Endothelial cell of umbilical vein (primary cell): Measurements from ENCODE around the gene XYLT1. TPM values are rescaled to one million over a fixed set of nuclear protein-coding genes. Genes with fewer than 3 reads are reported as not detected.

Experiments used
- BruUV-seq: library from RNA; stranded (reverse); fragments of 400-500 nt; replicated peaks from 2 replicates; lab custom pipeline; 2021; lab: Mats Ljungman, UMichigan
- CTCF ChIA-PET: fragments of 300-600, 350-600 bp; sonication (Branson Sonifier 250); formaldehyde crosslinking; loops from one replicate; lab custom pipeline; 2021; ENCODE audit warnings: antibody characterized with exemption, inconsistent platforms; lab: Charles Lee
- POLR2A ChIA-PET: fragments of 300-600, 350-600 bp; sonication (Branson Sonifier 250); formaldehyde crosslinking; loops from one replicate; lab custom pipeline; 2021; ENCODE audit warnings: antibody characterized with exemption, inconsistent platforms; lab: Charles Lee
- DNase-seq: peaks from one replicate; pipeline ENCODE4 v3.0.0-alpha.2; 2011; ENCODE audit warnings: low read depth, low spot score
- FAIRE-seq: peaks from 2 replicates; lab custom pipeline; 2011; peaks lifted over from hg19 to GRCh38; lab: Jason Lieb, UNC
- H2AFZ ChIP-seq: 2 replicates; pipeline ENCODE4 v1.6.0; 2012; ENCODE audit warnings: low read depth, low read length, control low read depth, inconsistent platforms
- H3K27ac ChIP-seq: 2 replicates; pipeline ENCODE4 v1.5.1; 2011; ENCODE audit warnings: low read depth, mild to moderate bottlenecking, control low read depth, low read length, moderate library complexity; ENCODE audit not compliant: insufficient read depth
- H3K27me3 ChIP-seq, 2 experiments: 2 replicates each; pipeline versions ENCODE4 v1.6.0 to v1.6.1; 2011; ENCODE audit warnings: low read length in 2 of 2, mixed read lengths in 1 of 2; ENCODE audit not compliant: control insufficient read depth in 2 of 2, insufficient read depth in 2 of 2
- H3K36me3 ChIP-seq, 2 experiments: 2 replicates in 1 of 2; 3 replicates in 1 of 2; pipeline ENCODE4 v1.5.1; 2011; ENCODE audit warnings: low read length in 2 of 2, mild to moderate bottlenecking in 1 of 2, moderate library complexity in 1 of 2; ENCODE audit not compliant: control insufficient read depth in 2 of 2, insufficient read depth in 2 of 2; ENCODE audit errors: extremely low read depth in 1 of 2
- H3K4me1 ChIP-seq: 3 replicates; pipeline ENCODE4 v1.5.1; 2011; ENCODE audit warnings: mild to moderate bottlenecking, low read length; ENCODE audit not compliant: control insufficient read depth, insufficient read depth; ENCODE audit errors: extremely low read depth
- H3K4me2 ChIP-seq: 2 replicates; pipeline ENCODE4 v1.6.1; 2011; ENCODE audit warnings: low read length, control low read depth, mixed read lengths; ENCODE audit not compliant: insufficient read depth
- H3K4me3 ChIP-seq, 3 experiments: fragments of 200-600 bp in 1 of 3; sonication (generic), shearing (Covaris generic) in 1 of 3; replicated peaks in 1 of 3; 2 replicates each; pipeline ENCODE4 v1.5.1; 2011 to 2016; ENCODE audit warnings: control low read depth in 3 of 3, low read length in 3 of 3, mild to moderate bottlenecking in 2 of 3, inconsistent platforms in 1 of 3, low read depth in 1 of 3, moderate library complexity in 1 of 3; ENCODE audit not compliant: insufficient read depth in 1 of 3
- H3K79me2 ChIP-seq: 2 replicates; pipeline ENCODE4 v1.6.0; 2012; ENCODE audit warnings: low read length, inconsistent platforms; ENCODE audit not compliant: control insufficient read depth, insufficient read depth
- H3K9ac ChIP-seq: replicated peaks from 2 replicates; pipeline ENCODE3; 2011; ENCODE audit warnings: low read length, control low read depth; ENCODE audit not compliant: insufficient read depth; ENCODE audit errors: extremely low read depth
- H3K9me1 ChIP-seq: replicated peaks from 3 replicates; pipeline ENCODE4 v1.6.0; 2011; ENCODE audit warnings: mild to moderate bottlenecking, low read length; ENCODE audit not compliant: control insufficient read depth, insufficient read depth; ENCODE audit errors: extremely low read depth
- H3K9me3 ChIP-seq: replicated peaks from 2 replicates; pipeline ENCODE4 v1.5.1; 2012; ENCODE audit warnings: low read length, inconsistent platforms; ENCODE audit not compliant: control insufficient read depth, insufficient read depth
- H4K20me1 ChIP-seq: replicated peaks from 2 replicates; pipeline ENCODE3; 2011; ENCODE audit warnings: mild to moderate bottlenecking, low read length; ENCODE audit not compliant: control insufficient read depth, insufficient read depth; ENCODE audit errors: extremely low read depth
- EZH2 ChIP-seq: IDR thresholded peaks from 2 replicates; pipeline ENCODE4 v1.6.1; 2012; ENCODE audit warnings: borderline replicate concordance, low read depth, mild to moderate bottlenecking, moderate library complexity, low read length, inconsistent platforms; ENCODE audit not compliant: severe bottlenecking
- FOS ChIP-seq: IDR thresholded peaks from 2 replicates; pipeline ENCODE4 v1.6.1; 2011; ENCODE audit warnings: mild to moderate bottlenecking, low read length, moderate library complexity, borderline replicate concordance; ENCODE audit not compliant: insufficient read depth
- GATA2 ChIP-seq: IDR thresholded peaks from 2 replicates; pipeline ENCODE4 v1.7.0; 2011; ENCODE audit warnings: low read depth, mild to moderate bottlenecking, moderate library complexity, mixed read lengths, low read length; ENCODE audit not compliant: insufficient read length, insufficient read depth
- JUN ChIP-seq: IDR thresholded peaks from 2 replicates; pipeline ENCODE4 v1.6.1; 2011; ENCODE audit warnings: borderline replicate concordance, low read depth; ENCODE audit not compliant: insufficient read length, insufficient read depth
- MYC ChIP-seq: IDR thresholded peaks from one replicate; pipeline ENCODE4 v1.6.1; 2011; ENCODE audit warnings: mild to moderate bottlenecking, low read depth, low read length
- POLR2A ChIP-seq: IDR thresholded peaks from 2 replicates; pipeline ENCODE4 v1.6.1; 2012; ENCODE audit warnings: low read depth, mild to moderate bottlenecking, control low read depth, low read length
- POLR2AphosphoS5 ChIP-seq: IDR thresholded peaks from 2 replicates; pipeline ENCODE4 v1.6.1; 2012; ENCODE audit warnings: low read depth, mild to moderate bottlenecking, control low read depth, low read length, moderate library complexity; ENCODE audit not compliant: insufficient read depth
- dilution Hi-C: fragments of 300-500 bp; cut with MboI; formaldehyde crosslinking; loops from one replicate; pipeline ENCODE4 v1.15.0; 2019; ENCODE audit warnings: low sequenced_read_pairs; ENCODE audit not compliant: extremely low pct_ligation_motif_present
- intact Hi-C: fragments of 100-400 bp; cut with micrococcal nuclease; formaldehyde crosslinking; loops from one replicate; pipeline ENCODE4 v1.10.0; 2022
- polyA plus RNA-seq, 4 experiments: library from polyadenylated mRNA; depleted of rRNA in 3 of 4; stranded (reverse) in 3 of 4; unstranded in 1 of 4; fragments of >200 nt; gene quantifications; 2 replicates each; pipeline versions ENCODE4 v1.2.1 to v1.2.3, GENCODE V29; 2011 to 2012; ENCODE audit warnings: missing spikeins in 1 of 4
- total RNA-seq: library from RNA; stranded (reverse); gene quantifications from 2 replicates; pipeline ENCODE4 v1.2.3, GENCODE V29; 2021
- TF ChIP-seq, protein P1 (sequence below): IDR thresholded peaks from 2 replicates; pipeline ENCODE4 v1.6.1; 2011; ENCODE audit not compliant: insufficient read depth, insufficient read length
- TF ChIP-seq, protein P2 (sequence below), 2 donors: IDR thresholded peaks; 1 replicate in 1 of 2; 2 replicates in 1 of 2; pipeline ENCODE4 v1.5.1; 2011; ENCODE audit warnings: low read length in 2 of 2, mild to moderate bottlenecking in 2 of 2, moderate library complexity in 2 of 2, control low read depth in 1 of 2, inconsistent platforms in 1 of 2, low read depth in 1 of 2; ENCODE audit not compliant: insufficient read depth in 1 of 2; ENCODE audit errors: extremely low read depth in 1 of 2

The XYLT1 gene
- total and polyA plus RNA-seq, 2 donors (not counting 3 experiments of a cell fraction or from before 2014, with no cell fraction given), result 0.63 to 2.9 TPM

DNA sequence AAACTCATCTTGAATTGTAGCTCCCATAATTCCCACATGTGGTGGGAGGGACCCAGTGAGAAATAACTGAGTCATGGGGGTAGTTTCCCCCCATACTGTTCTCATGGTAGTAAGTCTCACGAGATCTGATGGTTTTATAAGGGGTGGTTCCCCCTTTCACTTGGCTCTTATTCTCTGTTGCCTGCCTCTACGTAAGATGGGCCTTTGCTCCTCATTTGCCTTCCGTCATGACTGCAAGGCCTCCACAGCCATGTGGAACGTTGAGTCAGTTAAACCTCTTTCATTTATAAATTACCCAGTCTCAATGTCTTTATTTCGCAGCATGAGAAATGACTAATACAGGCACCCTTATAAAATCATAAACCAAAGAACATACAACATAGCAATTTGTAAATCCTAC is 79.0 kb downstream of the XYLT1 start:
- Histone ChIP-seq H3K27ac (no peak overlapping the region), H3K9me3 (no peaks in the 10 kb centered on the region), H3K9ac (no peak overlapping the region), H3K27me3 (peaks cover 0 to 7% of the 10 kb centered on the region in 2 experiments), H3K36me3 (no peaks in the 10 kb centered on the region), H3K4me1 (peaks cover 11% of the 10 kb centered on the region), H3K4me3 (no peak overlapping the region), H4K20me1 (no peaks in the 10 kb centered on the region), H2AFZ (no peak overlapping the region), H3K79me2 (no peaks in the 10 kb centered on the region), H3K4me2 (no peak overlapping the region), H3K9me1 (no peaks in the 10 kb centered on the region)
- TF ChIP-seq, protein P1, sequence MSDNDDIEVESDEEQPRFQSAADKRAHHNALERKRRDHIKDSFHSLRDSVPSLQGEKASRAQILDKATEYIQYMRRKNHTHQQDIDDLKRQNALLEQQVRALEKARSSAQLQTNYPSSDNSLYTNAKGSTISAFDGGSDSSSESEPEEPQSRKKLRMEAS, result no peak
- TF ChIP-seq POLR2AphosphoS5, result no peak
- TF ChIP-seq, protein P2, sequence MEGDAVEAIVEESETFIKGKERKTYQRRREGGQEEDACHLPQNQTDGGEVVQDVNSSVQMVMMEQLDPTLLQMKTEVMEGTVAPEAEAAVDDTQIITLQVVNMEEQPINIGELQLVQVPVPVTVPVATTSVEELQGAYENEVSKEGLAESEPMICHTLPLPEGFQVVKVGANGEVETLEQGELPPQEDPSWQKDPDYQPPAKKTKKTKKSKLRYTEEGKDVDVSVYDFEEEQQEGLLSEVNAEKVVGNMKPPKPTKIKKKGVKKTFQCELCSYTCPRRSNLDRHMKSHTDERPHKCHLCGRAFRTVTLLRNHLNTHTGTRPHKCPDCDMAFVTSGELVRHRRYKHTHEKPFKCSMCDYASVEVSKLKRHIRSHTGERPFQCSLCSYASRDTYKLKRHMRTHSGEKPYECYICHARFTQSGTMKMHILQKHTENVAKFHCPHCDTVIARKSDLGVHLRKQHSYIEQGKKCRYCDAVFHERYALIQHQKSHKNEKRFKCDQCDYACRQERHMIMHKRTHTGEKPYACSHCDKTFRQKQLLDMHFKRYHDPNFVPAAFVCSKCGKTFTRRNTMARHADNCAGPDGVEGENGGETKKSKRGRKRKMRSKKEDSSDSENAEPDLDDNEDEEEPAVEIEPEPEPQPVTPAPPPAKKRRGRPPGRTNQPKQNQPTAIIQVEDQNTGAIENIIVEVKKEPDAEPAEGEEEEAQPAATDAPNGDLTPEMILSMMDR (IDR thresholded peaks at IDR 0.05; ENCODE audit: extremely low read depth in 1 of 2, insufficient read depth in 1 of 2, low read depth in 1 of 2, low read length in 2 of 2), result no peak
- TF ChIP-seq MYC, result no peak
- TF ChIP-seq JUN, result no peak
- no peak for TF ChIP-seq POLR2A
- TF ChIP-seq FOS, result no peak
- TF ChIP-seq EZH2, result no peak
- TF ChIP-seq GATA2, result no peak
- ChIA-PET POLR2A (no interaction called here), CTCF (no interaction called here)
- DNase-seq (no peak), FAIRE-seq (no peak)
- dilution Hi-C loops (no loop called here), intact Hi-C loops (no loop called here)
- BruUV-seq, result no TSS peak
